ENCODE measurements around the gene MAMDC4. TPM values are rescaled to one million over a fixed set of nuclear protein-coding genes. Genes with fewer than 3 reads are reported as not detected.

Gene MAMDC4
- total RNA-seq, 6 experiments from 2014 or later = 2.3 to 3.4 (median 3.0) TPM

DNA sequence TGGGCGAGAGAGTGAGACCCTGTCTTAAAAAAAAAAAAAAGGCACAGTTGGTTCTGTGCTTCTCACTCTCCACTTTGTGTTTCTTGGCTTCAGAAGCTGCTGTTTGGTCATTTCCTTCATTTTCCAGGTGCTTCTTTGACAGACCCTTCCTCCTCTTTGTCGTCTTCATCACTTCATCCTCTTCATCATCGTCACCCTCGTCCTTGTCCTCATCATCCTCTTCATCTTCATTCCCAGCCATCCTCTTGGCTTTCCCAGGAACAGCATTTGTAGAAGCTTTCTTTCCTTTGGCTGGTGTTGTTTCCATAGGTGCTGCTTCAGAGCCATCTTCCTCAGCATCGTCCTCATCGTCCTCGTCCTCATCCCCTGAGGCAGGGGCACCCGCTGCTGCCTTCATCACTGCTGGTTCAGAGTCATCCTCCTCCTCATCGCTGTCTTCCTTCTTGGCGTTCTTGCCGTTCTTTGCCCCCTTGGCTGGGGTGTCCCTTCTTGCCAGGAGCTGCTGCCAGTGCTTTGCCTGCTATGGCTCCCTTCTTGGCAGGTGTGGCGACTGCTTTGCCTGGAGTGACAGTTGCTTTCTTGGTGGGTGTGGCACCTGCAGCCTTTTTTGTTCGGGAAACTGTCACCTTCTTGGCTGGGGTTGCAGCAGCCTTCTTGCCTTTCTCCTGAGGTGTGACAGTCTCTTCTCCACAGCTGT lies 37.3 kb upstream of the MAMDC4 start:
- Mint-ChIP-seq H3K27ac (no peak overlapping the region), H3K9me3 (no peaks in the 10 kb centered on the region), H3K27me3 (ENCODE audit: insufficient read depth) (peaks cover 2% of the 10 kb centered on the region; the same call in 1 of the 2 replicates), H3K4me1 (ENCODE audit: low read depth) (peaks cover 9% of the 10 kb centered on the region), H3K36me3 (ENCODE audit: low read depth) (peaks cover 40% of the 10 kb centered on the region), H3K4me3 (no peak overlapping the region)
- TF ChIP-seq, protein P1, sequence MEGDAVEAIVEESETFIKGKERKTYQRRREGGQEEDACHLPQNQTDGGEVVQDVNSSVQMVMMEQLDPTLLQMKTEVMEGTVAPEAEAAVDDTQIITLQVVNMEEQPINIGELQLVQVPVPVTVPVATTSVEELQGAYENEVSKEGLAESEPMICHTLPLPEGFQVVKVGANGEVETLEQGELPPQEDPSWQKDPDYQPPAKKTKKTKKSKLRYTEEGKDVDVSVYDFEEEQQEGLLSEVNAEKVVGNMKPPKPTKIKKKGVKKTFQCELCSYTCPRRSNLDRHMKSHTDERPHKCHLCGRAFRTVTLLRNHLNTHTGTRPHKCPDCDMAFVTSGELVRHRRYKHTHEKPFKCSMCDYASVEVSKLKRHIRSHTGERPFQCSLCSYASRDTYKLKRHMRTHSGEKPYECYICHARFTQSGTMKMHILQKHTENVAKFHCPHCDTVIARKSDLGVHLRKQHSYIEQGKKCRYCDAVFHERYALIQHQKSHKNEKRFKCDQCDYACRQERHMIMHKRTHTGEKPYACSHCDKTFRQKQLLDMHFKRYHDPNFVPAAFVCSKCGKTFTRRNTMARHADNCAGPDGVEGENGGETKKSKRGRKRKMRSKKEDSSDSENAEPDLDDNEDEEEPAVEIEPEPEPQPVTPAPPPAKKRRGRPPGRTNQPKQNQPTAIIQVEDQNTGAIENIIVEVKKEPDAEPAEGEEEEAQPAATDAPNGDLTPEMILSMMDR (IDR thresholded peaks at IDR 0.05) = no peak
- DNase-seq = no peak

DNA sequence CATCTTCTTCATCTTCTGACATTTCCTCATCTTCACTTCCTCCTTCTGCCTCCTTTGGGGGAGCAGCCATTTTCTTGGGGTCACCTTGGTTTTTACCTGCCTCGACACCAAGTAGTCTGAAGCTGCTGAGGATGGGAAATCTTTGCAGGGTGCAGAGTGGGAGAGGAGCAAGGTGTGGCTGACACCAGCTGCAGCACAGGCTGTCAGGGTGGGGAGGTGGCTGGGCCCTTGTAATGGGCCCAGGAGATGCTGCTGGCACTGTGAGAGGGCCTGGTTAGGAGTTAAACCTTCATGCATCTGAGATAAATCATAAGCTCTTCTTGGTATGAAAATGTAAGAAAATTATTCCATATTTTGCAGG lies 36.7 kb upstream of the MAMDC4 start:
- TF ChIP-seq, protein P1 (IDR thresholded peaks at IDR 0.05) = no peak
- Mint-ChIP-seq H3K4me3 (no peak overlapping the region), H3K27me3 (ENCODE audit: insufficient read depth) (peaks cover 2% of the 10 kb centered on the region; the same call in 1 of the 2 replicates), H3K4me1 (ENCODE audit: low read depth) (peaks cover 5% of the 10 kb centered on the region; the same call in 1 of the 2 replicates), H3K36me3 (ENCODE audit: low read depth) (peaks cover 36% of the 10 kb centered on the region), H3K27ac (no peak overlapping the region), H3K9me3 (no peaks in the 10 kb centered on the region)
- DNase-seq = no peak

- peak overlapping the region; percentile 40; the same call in 1 of the 2 replicates for H3K27ac Mint-ChIP-seq
- peaks cover 13% of the 10 kb centered on the region for H3K36me3 Mint-ChIP-seq (ENCODE audit: low read depth)
- H3K27me3 Mint-ChIP-seq (ENCODE audit: insufficient read depth) = no peaks in the 10 kb centered on the region; the same call in 1 of the 2 replicates
- DNase-seq = no peak
- H3K9me3 Mint-ChIP-seq = no peaks in the 10 kb centered on the region
- TF ChIP-seq, protein P1 (IDR thresholded peaks at IDR 0.05) = no peak
- peak overlapping the region; percentile 71 for H3K4me3 Mint-ChIP-seq
- H3K4me1 Mint-ChIP-seq (ENCODE audit: low read depth) = peaks cover 8% of the 10 kb centered on the region
Observed at GRCh38 chr9:136820971-136821825, 30.9 kb upstream of the MAMDC4 start.

DNA sequence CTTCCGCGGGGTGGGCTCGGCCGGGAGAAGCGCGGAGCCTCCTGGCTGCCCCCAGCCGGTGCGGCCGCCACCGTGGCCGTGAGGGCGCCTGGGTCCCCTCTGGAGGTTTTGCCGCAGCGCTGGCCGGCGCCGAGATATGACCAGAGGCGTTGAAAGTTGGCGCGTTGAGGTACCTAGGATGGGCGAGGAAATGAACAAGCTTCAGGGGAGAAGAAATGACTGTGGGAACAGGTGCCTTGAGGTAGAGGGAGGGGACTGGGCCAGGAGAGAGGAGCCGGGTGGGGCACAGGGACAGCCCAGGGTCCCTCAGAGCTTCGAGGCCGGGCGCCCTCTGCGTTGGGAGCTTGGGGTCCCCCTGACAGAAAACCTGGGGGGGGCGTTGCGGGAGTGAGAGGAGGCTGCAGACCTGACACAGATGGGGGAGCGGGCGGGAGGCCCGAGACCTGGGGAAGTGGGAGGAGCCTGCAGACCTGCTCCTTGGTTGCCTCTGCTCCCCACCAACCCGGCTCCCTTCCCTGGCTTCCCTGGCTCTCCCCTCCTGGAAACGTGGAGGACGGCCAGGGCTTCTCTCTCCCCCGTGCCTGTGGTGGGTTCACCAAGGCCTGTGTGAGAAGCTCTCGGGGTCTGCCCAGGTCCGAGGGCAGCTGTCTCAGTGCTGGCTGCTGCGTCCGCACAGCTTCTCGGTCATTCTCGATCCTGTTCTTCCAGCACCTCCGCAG lies 30.2 kb upstream of the MAMDC4 start:
- Mint-ChIP-seq H3K4me1 (ENCODE audit: low read depth) (peaks cover 8% of the 10 kb centered on the region), H3K27me3 (ENCODE audit: insufficient read depth) (no peaks in the 10 kb centered on the region; the same call in 1 of the 2 replicates), H3K4me3 (no peak overlapping the region), H3K9me3 (no peaks in the 10 kb centered on the region), H3K27ac (no peak overlapping the region), H3K36me3 (ENCODE audit: low read depth) (peaks cover 9% of the 10 kb centered on the region)
- no peak for DNase-seq
- TF ChIP-seq, protein P1 (IDR thresholded peaks at IDR 0.05) = no peak

Data from HFFc6 (cell line).